HG02884 (cell line): ENCODE measurements around the gene KBTBD13.
A peak's percentile ranks its signal among the peaks of the same experiment; 100 is the strongest.
"Not testable (repeated sequence)": the region's sequence is repeated elsewhere in the genome, so short reads cannot be mapped to it uniquely, and the experiment has no call there.

Source experiments
- ATAC-seq: cut with Tn5 transposase; IDR thresholded peaks from one replicate; pipeline ENCODE4 v1.9.1; 2021; ENCODE audit warnings: mild to moderate bottlenecking, moderate library complexity; ENCODE audit not compliant: unreplicated experiment

KBTBD13 gene

GRCh38 chr15:65076486-65077290 is at the start of gene KBTBD13:
Gene KBTBD13 (plus strand): TSS chr15:65076746. CDS start chr15:65076816, 70 bp downstream.
- ATAC-seq: no peak

DNA sequence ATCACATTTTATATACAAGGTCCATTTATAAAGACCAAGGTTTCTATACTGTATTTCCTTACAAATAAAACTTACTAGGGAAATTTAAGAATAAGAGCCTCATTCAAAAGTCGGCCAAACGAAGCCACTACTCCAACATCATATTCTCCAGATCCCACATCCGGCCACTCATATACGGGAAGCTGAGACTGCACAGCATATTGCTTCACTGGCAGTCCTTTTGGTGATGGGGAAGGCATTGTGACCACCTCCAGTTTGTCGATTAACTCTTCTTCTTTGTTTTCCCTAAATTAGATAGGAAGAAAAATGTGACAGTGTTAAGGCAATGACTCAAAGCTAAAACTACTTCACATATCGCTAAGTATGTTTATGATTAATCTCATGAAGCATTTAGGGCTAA is 49.8 kb upstream of the KBTBD13 start:
- ATAC-seq: no peak

DNA sequence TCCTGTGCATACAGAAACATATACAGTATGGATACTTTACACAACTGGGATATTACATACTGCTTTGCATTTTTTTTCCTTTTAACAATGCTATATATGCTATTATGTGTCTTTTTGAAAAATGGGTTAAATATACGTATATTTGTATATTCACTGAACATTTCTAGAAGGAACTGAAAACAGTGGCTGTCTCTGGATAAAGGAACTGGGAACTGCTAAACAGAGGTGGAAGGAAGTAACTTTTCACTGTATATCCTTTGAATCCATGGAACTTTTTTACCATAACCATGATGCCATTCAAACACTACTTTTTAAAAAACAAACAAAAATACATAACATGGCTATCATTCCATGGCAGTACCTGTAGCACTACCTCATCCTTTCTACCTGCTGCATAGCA is 49.0 kb upstream of the KBTBD13 start:
- ATAC-seq: no peak

- ATAC-seq: no peak
These were observed 48.2 kb upstream of the KBTBD13 start for GRCh38 chr15:65028338-65028737.

GRCh38 chr15:65028921-65029735 is 47.4 kb upstream of the KBTBD13 start, which contains the start of gene MTFMT:
Gene MTFMT (minus strand): TSS chr15:65029639. CDS start chr15:65029613, 26 bp downstream.
- peak; percentile 68 for ATAC-seq

GRCh38 chr15:65029736-65030208 is 46.8 kb upstream of the KBTBD13 start:
- no peak for ATAC-seq

GRCh38 chr15:65032801-65033537 is 43.6 kb upstream of the KBTBD13 start:
- no peak for ATAC-seq

DNA sequence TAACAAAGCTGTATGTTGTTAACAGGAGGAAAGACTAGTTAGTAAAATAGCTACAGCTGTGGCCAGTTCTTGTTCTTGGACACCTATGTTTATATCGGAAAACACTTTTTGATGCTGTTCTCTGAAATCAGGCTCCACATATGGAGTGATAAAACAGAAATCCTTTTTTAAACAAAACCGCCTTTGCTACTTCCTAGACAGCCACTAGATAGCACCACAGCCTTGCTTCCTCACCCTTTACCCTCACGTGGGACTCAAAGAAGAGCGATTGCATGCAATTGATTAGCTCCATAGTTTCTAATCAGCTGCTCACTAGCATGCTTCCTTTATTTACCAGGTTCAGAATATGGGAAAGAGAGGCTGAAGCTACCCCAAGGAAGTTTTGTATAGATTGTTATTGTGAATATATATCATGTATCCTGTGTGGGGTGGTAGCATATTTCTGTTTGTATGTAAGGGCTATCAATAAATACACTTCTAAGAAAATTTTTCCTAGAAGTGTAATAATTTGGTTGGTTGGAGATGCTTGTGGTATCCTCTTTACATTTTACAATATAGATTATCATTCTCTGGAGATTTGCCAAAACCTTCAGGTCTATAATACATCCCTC is 42.8 kb upstream of the KBTBD13 start:
- no peak for ATAC-seq

DNA sequence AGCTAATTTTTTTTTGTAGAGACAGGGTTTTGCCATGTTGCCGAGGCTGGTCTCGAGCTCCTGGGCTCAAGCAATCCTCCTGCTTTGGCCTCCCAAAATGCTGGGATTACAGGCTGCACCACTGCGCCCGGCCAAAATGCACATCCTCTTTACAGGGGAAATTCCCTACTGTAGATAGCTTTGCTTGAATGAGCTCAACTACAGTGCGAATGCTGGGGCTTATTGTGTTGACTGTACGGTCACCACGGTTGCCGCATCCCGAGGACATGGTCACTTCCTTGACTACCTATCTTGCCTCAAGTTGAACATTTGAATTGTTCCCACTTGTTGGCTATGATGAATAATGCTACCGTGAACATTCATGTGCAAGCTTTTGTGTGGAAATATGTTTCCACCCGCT is 41.8 kb upstream of the KBTBD13 start:
- ATAC-seq: no peak

DNA sequence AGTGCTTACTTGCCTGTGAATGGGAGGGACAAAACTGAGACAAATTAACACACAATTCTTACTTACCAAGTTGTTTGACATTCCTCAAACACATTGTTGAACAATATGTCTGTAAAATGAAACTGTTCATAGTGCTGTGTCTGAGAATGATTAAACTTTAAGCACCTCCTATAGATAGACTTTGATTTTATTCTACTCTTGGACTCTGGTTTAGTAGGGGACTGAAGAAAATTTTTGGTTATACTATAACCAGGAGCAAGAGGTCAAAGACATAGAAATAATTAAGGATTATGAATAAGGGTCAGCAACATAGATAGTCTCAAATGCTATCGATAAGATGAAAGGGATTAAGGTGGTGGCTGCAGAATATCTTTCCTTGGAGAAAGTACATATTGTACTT is 39.2 kb upstream of the KBTBD13 start:
- ATAC-seq: no peak

DNA sequence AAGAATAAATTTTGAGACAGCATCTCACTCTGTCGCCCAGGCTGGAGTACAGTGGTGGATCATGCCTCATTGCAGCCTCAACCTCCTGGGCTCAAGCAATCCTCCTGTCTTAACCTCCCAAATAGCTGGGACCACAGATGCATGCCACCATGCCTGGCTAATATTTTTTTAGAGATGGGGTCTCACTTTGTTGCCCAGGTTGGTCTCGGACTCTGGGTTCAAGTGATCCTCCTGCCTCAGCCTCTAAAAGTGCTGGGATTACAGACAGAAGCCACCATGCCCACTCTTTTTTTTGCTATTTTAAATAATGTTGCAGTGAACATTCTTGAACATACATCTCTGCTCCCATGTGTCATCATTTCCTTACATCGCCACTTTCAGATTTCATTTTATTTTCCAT is 38.1 kb upstream of the KBTBD13 start:
- no peak for ATAC-seq

GRCh38 chr15:65038836-65039235 is 37.7 kb upstream of the KBTBD13 start:
- ATAC-seq: no peak

DNA sequence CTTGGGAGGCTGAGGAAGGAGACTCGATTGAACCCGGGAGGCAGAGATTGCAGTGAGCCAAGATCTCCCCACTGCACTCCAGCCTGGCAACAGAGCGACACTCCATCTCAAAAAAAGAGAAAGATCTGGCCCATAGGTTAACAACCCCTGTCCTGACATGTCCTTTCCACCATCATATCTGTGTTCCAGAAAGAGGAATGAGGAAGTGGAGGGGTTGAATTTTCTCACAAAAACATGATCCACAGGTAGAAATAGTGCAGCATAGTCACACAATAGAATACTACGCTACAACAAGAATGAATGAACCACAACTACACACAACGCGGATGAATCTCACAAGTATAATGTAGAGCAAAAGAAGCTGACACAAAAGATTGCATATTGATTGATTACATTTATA is 36.1 kb upstream of the KBTBD13 start:
- ATAC-seq: no peak

DNA sequence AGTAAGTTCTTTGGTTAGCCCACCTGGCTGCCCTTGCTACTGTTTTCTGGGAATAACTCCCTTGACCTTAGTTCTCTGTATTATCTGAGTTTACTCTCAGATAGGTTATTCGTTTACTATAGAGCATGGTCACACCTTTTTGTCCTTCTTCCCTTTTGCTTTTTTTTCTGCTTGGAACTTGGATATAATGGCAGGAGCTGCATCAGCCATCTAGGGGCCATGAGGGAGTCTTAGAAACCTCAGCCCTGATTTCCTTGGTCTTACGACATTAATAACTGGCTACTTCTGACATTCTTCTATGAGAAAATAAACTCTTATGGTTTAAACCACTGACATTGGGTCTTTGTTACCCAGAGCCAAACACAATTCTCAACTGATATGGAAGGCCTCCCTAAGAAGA is 34.8 kb upstream of the KBTBD13 start:
- no peak for ATAC-seq

GRCh38 chr15:65042776-65043327 is 33.7 kb upstream of the KBTBD13 start:
- no peak for ATAC-seq

DNA sequence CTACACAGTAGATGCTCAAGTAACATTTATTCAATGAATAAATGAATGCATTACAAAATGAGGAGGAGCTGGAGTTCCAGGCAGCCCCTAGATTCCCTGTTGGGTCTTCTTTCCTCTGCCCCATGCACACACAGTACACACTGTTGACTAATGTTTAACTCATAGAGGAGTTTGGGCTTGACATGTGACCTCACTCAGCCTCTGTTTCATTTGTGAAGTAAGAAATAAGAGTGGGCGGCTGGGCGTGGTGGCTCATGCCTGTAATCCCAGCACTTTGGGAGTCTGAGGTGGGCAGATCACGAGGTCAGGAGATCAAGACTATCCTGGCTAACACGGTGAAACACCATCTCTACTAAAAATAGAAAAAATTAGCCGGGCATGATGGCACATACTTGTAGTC is 32.3 kb upstream of the KBTBD13 start:
- not testable (repeated sequence) for ATAC-seq

DNA sequence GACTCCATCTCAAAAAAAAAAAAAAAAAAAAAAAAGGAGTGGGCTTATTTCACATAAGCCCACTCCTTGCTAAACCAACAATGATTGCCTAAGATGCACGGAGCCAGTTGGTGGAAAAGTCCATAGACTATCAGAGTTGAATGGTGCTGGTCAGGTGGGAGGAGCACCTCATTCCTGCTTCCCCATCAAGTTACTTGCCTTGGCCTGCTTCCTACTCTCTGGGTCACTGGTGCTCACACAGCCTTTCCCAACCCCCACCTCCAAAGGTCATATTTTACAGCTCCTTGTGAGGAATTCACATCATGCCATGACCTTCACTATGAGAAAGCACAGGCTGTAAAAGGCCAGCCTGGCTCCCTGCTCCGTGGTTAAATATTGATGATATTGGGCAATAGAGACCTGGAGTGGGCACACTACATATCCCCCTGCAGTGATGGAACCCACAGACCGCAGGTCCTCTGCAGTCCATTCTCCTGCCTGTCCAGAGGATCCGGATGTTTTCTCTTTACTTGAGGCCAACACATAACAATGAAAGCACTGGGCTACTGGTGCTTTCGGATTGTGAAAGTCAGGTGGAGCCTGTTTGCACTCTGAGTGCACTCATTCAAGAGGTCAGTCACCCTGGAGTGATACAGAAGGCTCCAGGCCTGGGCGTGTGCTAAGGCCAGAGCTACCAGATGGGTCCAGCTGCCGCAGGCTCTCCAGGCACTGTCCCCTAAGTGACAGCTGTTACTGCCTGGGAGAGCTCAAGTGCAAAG is 31.6 kb upstream of the KBTBD13 start, which contains the start of gene SLC51B:
TSS of gene SLC51B (plus strand) at position 664 of the 758 bp plus-strand sequence. CDS start 4,618 bp downstream, outside the sequence.
- ATAC-seq: no peak

GRCh38 chr15:65048241-65048640 is 28.3 kb upstream of the KBTBD13 start:
- no peak for ATAC-seq

- peak; percentile 80 for ATAC-seq
These were observed 27.1 kb upstream of the KBTBD13 start for GRCh38 chr15:65049418-65049840.
